ENCODE data around the gene IDH3A.

The IDH3A gene

DNA sequence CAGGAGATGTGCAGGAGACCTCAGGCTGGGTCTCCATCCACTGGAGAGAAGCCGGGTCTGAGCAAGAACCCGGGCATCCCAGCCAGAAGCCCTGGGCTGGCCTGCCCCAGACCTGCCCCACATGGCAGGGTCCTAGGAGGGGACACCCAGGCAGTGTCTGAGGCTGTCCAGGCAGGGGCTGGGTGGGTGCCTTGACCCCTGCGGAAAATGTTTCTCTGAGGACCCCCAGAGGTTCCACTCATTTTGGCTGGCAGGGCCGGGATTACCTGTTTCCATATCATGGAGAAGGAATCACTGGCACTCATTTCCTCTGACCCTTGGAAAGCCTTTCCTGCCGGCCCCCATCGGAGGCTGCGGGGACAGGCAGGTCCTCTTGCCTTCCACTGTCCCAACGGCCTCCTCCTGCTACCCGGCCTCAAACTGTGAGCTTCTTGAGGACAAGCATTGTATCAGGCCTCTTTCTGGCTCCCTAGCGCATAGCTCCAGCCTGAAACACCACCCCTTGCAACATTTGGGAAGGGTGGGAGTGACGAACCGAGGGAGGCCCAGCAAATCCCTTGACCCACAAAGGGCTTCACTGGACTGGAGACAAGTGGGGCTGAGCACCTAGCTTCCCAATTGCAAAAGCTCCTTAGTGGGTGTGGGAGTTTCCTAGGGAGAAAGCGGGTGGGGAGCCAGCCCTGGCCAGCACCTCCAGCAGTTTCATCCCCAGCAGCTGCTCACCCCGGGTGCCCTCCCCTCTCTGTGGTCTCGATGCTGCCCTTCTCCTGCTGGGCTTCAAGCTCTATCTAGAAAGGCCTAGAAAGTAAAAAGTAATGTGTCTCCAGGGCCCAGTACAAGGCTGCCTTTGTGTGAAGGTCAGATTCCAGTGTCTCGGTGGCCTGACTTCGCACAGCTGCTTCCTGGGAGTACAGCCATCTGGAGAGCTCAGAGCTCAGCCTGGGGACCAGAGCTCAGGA lies 55.5 kb downstream of the IDH3A start:
- no peak for DNase-seq

DNA sequence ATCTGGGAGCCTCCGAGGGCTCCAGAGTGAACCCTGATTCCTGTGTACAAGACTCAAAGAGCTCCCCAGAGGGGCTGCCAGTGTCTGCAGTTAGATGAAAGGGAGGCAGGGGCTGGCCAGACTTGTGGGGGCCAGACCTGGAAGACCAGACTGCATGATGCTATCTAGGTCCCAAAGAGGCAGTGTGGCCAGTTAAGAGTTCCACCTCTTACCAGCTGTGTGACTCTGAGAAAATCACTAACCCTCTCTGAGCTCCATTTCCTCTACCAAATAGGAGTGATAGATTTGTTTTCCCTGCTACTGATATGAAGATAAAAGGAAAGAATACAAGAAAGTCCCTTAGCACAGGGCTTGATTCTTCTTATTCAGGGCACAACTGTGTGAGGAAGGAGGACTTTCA lies 56.2 kb downstream of the IDH3A start:
- no peak for DNase-seq

DNA sequence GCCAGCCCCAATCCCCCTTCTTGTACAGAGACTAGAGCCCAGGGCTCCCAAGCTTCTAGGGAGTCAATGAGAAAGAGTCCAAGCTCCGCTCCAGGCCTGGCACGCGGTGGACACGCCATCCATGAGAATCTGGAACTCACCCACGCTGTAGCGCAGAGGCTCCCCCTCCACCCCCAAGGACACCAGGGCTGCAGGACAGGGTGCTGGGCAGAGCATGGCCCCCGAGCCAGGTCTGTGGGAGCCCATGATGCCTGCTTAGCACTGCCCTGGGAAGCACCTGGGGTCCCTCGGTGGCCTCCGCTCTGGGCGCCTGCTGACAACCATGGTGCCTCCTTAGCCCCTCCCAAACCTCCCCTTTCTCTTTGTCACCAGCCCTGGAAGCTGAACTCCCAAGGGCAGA lies 56.7 kb downstream of the IDH3A start:
- DNase-seq = no peak

DNA sequence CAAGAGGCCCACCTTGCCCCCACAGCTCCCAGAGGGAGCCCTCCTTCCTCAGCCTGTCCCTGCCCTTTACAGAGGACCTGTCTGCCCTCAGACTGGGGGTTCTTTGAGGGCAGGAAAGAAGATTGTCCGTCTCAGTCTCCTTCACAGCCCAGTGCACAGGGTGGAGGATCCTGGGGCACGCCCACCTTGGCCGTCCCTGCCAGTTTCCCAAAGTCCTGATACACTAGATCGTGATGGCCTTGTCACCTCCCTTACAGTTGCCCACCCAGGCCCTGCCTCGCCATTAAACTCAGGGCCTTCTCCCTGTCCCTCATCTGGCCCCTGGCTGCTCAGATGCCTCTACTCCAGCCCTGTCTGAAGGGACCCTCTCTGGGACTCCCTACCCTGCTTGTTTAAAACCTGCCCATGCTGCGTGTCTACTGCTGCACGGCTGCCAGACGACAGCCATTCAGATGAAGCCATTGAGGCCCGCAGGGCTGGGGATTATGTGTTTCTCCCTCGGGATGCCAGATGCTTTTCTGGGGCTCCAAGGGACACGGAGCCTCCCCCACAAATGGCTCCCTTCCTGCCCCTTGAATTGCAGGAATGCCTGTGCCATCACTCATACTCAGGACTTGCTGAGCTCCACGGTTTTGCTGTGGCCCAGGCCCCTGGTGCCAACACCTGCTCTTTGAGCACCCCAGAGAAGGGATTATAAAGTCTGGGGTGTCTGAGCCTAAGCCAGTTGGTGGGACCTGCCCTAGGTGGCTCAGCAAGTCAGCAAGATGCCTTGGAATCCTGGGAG lies 57.4 kb downstream of the IDH3A start:
- no peak for DNase-seq

DNA sequence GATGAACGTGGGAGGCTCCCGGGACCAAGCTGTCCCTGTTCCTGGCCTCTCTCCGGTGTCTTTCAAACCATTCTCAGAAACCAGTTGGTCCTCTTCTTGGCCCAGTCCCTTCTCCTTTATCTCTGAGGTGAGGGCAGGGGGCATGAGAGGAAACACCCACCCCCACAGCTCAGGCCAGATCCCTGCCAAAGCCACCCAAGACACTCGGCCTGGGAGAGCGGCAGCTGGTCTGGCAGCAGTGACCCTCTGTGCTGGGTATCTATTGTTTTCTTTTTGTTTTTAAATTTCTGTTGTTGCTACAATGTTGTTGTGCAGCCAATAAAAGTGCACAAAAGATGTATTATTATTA lies 57.9 kb downstream of the IDH3A start:
- no peak for DNase-seq

DNA sequence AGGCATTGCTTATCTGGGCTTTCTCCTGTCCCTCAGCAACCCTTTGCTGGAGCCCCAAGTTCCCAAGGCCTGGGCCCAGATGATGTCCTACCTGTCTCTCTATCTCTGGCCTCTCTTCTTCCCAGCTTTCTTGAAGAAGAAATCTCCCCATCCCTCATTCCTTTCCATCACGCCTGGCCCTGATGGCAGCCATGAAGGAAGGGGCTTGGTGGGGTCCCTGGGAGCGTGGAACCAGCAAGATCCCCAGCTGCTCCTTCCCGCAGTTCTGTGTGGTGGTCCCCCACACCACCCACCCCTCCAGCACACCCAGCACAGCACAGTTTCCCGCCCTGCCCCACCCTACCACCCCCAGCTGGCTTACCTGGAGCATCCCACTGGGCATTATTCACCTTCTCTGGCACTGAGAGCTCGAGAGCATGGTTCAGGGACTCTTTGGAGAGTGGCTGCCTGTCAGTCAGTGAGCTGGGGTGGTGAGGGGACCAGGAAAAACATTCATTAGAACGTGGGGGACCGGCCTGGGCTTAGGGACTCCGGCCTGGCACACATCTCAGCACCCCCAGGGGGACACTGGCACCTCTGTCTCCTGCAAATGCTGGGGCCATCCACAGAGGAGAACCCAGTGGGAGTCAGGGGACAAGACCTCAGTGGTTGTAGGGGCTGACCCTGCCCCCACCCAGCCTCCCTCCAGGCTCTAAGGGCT lies 58.6 kb downstream of the IDH3A start:
- no peak for DNase-seq

DNA sequence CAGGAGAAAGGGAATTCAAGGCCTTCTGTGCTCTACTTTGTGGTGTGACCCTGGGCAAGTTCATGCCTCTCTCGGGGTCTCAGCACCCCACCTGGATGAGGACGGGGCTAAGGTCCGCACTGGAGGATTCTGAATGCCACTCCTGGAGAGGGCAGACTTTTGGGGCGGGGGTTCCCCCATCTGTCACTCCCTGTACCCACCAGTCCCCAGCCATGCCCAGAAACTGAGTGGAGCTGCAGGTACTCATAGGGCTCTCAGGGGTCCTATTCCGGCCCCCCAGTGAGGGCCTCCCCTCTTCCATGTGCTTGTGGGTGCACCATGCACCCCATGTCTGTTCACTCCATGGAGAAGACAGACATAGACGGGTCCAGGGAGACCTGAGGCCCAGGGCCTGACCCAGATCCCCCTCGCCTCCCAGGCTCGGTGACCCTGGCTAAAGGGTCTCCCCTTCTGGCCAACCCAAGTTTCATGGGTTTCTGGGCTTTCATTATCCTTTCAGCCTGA lies 59.2 kb downstream of the IDH3A start:
- no peak for DNase-seq

DNA sequence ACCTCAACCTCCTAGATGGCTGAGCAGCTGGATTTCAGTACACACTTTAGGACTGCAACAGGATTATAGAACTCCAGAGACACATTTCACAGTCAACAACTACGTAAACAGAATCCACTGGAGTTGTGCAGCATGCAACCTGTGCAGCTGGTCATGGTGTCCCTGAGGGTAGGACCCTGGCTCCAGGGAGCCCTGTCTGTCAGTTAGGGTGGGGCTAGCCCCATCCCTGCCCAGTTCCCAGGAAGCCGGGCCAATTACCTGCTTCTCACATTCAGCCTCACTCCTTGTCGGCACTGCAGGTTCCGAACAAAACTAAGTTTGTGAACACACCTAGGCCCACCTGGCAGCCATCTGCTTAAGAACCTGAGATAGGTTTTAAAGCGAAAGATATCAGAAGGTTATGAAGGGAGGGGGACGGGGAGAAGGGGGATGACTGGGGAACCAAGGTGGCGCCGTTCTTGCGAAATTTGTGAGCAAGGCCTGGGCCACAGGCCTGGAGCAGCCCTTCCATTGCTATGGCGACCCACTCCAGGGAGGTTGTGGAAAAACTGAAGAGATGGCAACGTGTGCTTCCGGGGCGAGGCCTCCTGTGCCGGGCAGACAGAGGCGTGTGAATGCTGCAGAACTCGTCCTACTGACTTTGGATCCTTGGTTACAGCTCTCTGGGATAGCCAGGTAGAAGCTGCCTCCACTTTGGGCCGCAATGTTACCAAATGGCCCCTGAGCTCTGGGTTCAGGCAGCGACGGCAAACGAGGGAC lies 59.9 kb downstream of the IDH3A start:
- DNase-seq = no peak

DNA sequence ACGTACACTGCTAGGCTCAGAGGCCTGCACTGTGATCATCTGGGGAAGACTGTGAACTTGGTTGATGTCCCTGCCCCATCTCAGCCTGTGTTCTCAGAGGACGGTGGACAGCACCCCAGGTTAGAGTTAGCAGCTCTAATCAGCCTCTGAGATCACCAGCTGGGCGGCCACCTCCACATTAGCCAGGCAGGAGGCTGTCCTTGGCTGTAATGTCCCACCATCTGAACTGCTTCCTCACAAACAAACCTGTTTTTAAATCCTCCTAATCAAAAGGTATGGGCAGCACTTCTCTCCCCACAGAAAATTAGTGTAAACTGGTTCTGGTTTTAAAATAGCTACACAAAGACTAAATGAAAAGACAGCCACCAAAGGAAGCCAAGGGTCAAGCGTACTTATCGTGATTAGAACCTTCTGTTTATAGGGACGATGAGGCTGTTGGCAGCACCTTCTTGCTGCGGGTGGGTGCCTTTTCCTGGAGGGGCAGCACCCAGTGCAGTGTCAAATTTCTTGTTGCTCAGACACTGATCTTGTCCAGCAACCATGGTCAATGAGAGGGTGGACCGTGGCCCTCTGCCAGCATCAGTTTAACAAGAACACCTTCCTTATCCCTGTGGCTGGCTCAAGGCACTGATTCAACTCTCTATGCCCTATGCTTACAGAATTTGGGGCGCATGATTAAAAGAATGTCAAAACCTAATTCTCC lies 60.6 kb downstream of the IDH3A start:
- DNase-seq = no peak

DNA sequence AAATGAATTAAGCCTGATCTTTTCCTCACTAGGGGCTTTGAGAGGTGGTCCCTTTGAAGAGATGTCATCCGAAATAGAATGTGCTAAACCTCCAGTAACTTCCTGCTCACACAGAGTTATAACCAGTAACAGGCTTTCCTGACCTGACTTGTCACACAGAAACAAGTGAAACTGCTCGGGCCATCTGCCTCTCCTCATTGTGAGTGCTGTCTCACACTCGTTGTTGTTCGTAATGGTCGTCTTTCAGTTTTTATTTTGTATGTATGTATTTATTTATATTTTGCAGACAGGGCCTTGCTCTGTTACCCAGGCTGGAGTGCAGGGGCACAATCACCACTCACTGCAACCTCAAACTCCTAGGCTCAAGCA lies 61.2 kb downstream of the IDH3A start:
- DNase-seq = no peak

DNA sequence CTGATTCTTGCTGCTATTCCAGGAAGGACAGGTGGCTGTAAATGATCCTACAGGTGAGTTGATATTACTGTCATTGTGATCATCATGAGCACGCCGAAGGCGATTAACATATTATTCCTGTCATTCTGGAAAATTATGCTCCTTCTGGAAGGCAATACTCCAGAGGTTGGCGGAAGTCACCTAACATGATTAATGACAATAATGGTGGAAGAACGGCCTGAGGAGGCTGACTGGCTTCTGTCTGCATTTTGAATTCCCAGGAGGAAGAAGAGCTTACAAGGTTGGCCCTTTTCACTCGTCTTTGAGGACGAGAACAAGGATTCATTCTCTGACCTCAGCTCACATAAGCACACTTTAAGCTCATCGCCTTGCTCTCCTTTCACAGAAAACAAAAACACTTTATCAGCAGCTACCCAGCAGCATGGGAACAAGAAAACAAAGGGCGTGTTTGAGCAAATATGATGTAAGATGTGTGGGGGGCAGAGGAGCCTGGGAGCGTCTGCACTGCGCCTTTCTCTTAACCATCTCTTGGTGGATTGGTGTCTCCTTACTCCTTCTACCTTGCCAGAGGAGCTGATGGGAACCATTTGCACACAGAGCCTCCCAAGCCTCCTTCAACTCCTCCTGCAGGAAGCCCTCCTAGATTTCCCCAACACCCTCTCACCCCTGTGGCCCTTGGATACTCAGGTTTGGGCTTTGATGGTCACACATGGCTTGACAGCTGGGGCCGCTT lies 62.2 kb downstream of the IDH3A start:
- DNase-seq = no peak

DNA sequence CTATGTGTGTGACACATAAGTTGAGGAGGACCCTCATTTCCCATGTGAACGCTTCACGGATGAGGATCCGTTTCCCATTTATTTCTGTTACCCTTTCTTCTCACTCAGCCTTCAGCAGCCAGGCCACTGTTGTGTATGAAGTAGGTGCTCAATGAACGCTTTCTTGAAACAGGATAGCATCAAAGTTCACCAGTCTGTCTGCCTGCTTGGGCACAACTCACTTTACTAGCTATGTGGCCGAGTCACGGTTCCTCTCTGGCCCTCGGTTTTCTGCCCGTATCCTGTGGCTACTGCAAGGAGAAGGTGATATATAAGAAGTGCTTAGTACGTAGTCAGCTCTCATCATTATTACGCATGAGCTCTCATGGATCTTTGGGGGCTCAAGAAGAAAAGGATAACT lies 62.8 kb downstream of the IDH3A start:
- no peak for DNase-seq

DNA sequence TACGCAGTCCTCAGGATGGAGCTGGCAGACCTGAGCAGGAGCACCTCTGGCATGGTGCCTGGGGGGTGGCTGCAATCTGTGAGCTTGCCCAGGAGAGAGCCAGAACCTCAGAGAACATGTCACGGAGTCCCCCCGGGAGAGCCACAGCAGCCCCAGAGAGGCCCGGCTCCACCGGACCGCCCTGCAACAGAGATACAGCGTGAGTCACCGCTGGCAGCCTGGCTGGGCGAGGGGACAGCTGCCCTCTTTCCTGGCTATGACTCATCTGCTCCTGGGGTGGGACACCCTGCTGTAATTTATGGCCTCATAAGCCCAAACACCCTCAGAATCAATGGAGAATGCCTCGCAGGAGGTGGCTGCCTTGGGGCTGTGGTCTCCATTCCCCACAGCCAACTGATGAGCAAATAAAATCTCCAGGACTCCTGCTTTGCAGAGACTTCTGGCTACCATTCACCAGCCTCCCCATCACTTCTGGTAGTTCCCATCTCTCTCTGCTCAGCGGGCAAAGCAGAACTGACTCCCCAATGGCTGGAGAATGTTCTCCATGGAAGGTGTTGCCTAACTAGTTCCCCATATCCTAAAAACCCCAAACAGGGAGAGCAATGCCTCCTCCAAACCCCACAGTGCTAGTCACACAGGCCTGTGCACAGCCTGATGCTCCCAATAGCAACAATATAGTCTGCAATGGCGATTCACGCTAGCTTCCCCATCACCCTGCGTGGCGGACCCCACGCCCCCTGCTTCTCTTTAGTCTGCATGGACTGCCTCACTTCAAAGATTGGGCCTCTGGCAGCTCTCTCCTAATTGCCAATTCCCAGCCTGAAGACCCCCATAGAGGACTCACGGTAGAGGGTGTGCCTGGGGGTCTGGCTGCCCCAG lies 63.6 kb downstream of the IDH3A start:
- no peak for DNase-seq

DNA sequence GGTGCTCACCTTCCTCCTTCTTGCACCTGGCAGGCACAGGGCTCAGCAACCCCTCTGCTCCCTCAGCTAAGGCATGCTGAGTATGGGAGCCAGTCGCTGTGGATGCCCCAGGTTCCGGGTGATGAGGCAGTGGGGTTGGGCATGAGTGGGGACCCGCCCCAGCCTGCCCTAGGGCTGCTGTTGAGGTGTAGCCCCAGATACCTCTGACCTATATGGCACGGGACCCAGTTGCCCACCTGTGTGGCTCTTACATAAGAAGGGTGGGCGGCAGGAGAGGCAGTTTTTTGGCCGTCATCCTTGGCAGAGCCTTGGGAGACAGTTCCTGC lies 64.2 kb downstream of the IDH3A start:
- no peak for DNase-seq

DNA sequence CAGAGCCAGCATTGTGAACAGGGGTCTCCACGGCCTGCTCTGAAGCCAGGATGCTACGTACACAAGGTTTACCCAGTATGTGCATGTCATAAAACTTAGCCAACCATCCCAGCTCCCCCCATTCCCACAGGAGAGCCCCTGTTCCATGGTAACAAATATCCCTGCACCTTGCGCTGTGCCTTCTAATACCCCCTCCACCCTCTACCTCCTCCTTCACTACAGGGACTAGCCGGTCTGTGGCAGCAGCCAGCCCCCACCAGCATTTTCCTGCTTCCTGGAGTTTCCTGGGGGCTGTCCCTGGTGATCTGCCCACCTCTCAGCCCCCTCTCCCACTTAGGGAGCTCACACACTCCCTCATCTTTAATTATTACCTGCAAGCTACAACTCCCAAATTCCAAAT lies 64.8 kb downstream of the IDH3A start:
- no peak for DNase-seq

DNA sequence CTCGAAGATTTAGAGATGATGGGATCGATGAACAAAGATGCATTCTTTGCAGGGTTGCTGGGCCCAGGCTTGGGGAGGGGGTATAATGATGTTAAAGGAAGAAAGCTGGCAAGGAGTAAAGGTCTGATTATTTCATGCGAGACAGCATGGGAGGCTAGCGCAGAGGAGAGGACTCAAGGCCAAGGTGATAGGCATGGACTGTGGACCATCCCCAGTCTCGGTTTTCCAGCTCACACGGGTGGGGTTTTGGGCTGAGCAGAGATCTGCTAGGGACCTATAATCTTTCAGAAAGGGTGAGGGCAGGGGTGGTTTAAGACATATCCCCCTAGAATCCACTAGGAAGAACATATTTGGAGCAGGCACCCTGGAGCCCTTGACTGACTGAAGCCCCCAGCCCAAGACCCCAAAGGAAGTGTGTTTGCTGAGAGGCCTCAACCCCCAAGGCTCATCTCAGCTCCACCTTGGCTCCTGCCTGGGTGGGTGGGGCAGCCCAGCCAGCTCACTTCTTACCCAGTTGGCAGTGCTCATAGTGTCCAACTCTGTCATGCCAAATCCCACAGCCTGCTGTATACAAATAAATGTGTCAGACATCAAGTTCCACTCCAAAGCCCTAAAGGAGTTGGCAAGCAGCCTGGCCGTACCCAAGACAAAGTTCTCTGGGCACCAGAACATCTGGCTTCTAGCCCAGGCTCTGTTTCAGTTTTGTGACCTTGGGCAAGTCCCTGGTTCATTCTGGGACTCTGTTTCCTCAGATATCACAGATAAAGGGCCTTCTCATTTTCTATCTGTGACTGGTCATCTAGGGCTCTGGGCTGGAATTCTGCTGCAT lies 67.3 kb downstream of the IDH3A start:
- DNase-seq = no peak

DNA sequence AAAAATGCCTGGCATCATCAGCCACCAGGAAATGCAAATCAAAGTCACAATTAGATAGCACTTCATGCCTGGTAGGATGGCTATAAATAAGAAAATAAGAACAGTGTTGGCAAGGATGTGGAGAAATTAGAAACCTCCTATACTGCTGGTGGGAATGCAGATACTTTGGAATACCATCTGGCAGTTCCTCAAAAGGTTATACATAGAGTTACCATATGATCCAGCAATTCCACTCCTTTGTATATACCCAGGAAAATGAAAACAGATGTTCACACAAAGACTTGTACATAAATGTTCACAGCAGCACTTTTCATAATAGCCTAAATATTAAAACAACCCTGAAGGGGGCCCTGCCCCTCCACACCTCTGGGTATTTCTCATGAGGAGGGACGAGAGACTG lies 71.6 kb downstream of the IDH3A start:
- DNase-seq = no peak
